NCI-H2227 treated with DMSO at 0.1 percent for 48 hours (cell line): ENCODE measurements around the gene TMEM191B.
"Not testable (repeated sequence)": the region's sequence is repeated elsewhere in the genome, so short reads cannot be mapped to it uniquely, and the experiment has no call there.

Experiments
- DNase-seq: peaks from one replicate; lab custom pipeline; 2025; lab: John Stamatoyannopoulos, UW

The TMEM191B gene

DNA sequence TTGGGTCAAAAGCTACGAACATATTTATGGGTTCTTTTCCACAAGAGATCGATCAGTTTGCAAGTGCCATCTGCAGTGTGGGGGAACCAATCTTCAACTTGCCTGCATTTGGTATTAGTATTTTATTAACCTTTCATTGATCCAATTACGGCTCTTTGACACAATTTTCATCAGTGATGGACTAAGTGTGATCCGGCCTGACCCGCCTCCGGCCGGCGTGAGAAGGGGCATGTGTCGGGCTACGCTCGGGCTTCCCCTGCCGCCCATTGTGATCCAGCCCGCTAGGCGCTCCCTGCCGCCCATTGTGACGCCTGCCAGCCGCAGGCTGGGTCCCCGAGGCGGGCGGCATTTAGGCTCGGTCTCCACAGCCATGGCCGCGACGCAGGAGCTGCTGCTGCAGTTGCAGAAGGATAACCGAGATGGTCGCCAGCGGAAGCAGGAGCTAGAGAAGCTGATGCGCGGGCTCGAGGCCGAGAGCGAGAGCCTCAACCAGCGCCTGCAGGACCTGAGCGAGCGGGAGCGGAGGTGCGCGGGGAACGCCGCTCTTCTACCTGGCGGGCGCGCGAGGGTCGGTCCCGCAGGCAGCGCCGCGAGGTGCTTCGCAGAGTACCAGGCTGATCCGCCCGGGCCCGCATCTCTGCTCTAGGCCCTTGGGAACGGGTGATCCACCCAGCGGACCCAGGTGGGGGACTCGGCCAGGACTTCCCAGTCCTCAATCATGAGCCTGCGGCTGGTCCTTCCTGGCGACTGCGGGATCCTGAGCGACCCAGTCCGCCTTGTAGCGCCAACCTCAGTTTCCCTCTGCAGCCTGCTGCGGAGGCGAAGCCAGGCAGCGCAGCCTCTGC lies at the start of gene TMEM191B:
Gene TMEM191B (plus strand): TSS at position 51 of the 845 bp plus-strand sequence. CDS start 179 bp downstream, at position 230.
- DNase-seq, result not testable (repeated sequence)

DNA sequence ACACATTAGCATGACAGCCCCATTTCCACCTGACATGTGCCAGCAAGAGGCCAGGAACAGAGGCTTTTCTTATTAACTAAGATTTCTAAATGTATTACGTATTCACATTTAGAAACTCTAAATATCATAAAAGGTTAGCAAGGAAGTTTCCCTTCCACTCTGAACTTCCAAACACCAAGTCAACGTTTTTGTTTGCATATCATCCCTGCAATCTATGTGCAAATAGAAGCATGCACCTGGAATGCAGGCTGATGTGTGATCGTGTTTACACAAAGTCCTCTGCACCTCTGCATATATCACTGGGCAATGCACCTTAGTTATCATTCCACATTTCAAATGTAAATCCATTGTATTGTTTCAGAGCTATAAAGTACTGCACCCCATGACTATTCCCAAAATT lies 31.4 kb upstream of the TMEM191B start:
- DNase-seq, result not testable (repeated sequence)

DNA sequence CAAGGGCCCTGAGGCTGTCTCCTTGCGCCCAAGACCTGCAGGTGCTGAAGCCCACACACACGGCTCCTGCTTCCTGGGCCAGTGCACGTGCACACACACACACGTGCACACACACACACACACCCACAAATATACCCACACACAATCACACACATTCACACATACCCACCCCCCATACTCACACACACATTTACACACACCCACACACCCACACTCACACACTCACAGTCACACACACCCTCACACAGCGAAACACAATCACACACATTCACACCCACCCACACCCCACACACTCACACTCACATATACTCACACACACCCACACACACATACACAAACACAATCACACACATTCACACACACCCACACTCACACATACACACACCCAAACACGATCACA lies 16.3 kb upstream of the TMEM191B start:
- not testable (repeated sequence) for DNase-seq

DNA sequence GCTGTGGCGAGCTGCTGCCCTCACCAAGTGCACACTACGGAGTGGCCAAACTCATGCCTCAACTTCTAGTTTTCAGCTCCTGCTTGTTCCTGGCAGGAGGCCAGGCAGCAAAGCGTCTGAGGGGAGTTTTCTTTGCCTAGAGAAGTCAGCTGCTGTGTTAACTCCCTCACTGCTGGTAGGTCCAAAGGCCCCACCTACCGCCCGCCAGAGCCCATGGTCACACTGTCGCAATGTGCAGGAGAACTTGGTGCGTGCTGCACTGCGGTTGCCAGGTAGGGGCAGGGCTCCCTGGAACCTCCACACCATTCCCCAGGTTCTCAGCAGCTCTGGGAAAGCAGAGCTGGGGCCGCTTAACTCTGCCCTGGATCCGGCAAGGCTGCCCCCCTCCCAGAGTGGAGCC lies 15.2 kb upstream of the TMEM191B start:
- DNase-seq, result not testable (repeated sequence)

DNA sequence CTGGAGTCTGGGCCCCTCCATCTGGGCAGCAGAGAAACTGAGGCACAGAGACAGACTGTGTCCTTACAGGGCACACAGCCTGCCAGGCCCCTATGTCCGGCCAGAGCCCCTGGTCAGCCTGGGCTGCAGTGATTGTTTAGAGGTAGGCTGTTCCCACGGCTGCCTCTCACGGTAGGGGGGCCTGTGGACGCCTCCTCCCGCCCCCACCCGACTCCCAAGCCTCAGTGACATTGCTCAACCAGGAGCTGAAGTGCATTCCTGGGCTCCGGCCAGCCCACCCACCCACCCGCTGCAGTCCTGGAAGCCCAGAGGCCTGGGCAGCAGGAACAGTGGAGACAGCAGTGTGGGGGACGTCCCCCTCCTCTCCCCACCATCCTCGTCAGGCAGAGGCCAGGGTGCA lies 14.1 kb upstream of the TMEM191B start:
- not testable (repeated sequence) for DNase-seq

DNA sequence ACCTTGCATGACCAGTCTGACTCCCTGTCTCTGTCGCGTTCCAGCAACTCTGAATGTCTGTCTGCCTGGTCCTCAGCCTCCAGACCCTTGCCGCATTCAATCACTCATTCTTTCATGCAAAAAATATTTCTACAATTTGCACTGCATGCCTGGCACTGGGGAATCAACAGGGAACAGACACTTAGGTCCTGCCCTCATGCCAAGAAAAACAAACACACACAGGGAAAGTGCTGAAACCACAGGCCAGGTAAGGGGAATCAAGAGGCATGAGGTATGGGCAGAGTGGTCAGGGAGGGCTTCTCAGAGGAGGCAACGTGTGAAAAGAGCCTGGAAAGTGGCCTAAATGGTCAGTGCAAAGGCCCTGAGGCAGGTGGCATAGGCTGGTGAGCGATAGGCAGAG lies 9.5 kb upstream of the TMEM191B start, which contains the start of gene GGTLC3:
Gene GGTLC3 (minus strand): TSS at position 101 of the 400 bp plus-strand sequence. CDS start 264 bp downstream, outside the sequence.
- not testable (repeated sequence) for DNase-seq

DNA sequence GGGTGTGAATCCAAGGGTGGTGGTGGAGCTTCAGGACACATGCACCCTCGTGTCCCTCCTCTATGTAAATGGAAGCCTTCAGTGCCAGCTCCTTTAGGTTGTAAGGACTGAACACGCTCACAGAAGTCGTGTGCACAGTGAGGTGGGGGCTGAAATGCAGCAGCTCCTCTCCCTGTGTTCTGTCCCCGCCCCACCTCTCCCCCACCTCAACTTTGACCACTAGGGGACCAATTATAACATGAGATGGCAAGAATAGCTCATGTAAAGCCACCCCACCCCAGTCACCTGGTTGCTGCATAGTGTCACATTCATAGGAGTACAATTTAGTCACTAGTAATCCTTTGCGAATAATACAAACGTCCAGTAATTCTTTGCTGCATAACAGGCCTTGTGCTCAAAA lies 4.8 kb upstream of the TMEM191B start:
- DNase-seq, result not testable (repeated sequence)

DNA sequence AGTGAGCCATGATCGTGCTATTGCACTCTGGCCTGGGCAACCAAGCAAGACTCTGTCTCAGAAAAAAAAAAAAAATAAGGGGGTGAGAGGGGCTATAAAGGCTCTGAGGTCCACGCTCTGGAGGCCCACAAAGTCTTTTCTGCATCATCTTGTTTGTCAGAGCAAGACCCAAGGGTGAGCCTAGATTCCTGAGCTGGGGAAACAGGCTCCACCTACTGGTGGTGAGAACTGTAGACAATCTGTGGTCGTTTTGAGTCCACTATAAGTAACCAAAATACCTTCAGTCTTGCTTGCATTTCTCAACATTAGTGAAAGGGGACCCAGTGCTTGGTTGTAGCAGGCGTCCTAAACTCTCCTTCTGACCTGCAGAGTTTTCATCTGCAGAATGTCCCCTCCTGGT lies 4.3 kb upstream of the TMEM191B start:
- not testable (repeated sequence) for DNase-seq

DNA sequence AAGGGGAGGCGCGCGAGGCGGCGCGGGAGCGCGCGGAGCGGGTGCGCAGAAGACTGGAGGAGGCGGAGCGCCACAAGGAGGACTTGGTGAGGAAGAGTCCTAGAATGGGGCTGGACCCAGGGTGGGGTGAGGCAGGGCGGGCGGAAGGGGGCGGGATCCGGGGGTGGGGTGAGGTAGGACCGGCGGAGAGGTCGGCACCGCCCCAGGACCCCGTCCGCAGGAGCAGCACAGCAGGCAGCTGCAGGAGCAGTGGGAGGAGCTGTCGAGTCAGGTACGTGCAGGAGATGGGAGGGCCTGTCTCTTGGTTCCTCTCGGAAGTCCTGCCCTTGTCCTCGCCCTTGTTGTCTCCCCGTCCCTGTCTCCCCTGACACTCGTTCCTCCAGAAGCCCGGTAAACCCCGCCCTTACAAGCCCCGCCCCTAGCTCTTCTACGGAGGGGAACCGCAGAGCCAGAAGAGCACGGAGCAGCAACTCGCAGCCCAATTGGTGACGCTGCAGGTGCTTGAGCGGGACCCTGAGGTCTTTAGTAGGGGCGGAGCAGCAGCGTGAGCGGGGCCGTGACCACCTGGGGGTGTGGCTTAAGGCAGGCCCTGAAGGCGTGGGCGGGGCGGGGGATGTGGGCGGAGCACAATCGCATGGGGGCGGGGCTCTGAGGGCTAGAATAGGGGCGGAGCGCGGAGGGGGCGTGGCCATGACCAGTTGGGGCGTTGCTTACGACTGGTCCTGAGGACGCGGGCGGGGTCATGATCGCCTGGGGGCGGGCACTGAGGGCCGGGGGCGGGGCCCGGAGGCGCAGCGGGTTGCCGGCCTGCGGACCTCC lies 1.2 kb downstream of the TMEM191B start:
- DNase-seq, result not testable (repeated sequence)

DNA sequence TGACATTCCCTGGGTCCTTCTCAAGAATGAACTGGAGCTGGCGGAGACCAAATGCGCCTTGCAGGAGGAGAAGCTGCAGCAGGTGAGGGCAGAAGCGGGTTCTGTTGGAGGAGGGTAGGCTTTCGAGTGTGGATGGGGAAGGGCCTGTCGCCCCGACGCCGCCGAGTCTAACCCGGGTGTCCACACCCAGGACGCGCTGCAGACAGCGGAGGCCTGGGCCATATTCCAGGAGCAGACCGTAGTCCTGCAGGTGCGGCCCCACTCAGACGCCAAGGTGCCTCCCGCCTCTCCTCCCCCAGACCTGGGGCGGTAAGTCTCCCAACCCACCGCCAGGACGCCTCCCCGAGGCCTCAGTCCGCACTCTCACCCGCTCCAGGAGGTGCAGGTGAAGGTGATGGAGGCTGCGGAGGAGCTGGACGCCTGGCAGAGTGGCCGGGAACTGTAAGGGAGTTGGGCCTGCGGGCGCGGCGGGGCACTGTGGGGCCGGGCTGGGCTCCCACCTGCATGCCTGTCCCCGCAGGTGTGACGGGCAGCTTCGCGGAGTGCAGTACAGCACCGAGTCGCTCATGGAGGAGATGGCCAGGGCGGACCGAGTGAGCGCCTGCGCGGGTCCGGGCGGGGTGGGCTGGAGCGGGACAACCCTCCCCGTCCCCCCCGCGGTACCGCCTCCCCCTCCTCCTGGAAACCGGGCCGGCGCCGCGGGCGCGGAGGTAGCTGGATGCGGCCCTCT lies 2.0 kb downstream of the TMEM191B start:
- DNase-seq, result not testable (repeated sequence)

DNA sequence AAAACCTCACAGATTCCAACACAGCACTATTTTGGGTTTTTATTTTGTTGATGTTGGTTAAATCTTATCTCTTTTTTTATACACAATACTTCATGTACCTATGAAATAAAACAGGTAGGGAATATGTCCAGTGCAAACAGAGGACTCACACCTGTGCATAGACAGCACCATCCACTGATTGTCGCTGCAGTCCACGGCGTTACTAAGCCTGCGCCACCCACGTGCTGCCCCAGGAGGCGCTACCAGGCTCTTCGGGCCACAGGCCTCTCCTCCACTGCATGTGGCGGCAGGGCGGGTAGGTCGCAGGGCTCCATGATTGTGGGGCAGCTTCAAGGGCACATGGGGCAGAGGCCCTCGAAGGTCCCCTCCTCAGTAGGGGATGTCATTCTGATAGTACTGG lies 6.0 kb downstream of the TMEM191B start:
- not testable (repeated sequence) for DNase-seq

DNA sequence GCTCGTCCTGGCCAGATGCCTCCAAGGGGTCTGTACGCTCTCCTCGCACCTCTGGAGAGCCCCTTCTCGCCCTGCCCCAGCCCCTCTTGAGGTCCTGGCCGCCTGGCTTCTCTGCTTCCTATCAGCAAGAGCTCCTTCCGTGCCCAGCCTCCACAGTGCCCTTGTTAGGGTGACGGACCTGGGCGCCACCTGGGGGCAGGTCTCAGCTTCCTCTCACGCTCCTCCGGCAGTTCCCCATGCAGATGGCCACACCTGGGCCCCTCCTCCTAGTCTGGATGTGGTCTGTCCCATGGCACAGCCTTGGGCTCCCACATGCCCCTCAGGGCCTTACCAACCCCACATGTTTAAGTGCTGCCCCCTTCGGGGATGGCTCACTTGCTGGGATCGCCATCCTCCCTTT lies 6.7 kb downstream of the TMEM191B start:
- not testable (repeated sequence) for DNase-seq

DNA sequence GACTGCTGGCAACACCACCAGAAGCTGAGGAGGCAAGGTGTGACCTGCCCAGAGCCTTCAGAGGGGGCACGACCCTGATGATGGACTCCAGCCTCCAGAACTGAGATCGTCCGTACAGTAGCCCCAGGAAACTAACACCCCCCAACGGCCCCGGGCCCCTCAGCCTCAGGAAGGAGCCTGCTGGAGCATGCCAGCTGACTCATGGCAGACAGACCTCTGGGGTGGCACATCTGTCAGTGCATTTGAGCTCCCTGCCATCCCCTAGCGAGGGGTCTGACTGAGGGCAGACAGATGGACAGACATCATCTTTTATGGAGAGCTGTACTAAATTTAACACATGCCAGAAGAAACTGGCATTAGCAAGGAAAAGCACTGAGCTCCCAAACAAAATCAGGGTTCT lies 12.4 kb downstream of the TMEM191B start:
- not testable (repeated sequence) for DNase-seq

DNA sequence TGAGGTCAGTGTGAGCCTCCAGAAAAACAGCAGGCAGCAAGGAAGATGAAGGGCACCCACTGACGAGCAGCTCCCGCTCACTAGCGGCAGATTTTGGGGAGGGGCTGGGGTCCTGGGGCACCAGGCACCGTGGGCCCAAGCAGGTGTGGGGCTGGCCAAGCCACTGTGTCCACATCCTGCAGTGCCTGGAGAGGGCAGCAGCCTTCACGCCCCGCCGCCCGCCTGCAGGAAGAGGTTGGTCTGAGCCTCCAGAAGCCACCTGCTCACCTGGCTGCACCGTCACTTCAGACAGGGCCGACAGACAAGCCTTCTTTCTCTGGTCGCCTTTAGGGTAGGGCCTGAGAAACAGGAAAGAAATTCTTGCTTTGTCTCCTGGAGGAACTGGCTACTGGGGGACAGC lies 15.8 kb downstream of the TMEM191B start:
- DNase-seq, result not testable (repeated sequence)

DNA sequence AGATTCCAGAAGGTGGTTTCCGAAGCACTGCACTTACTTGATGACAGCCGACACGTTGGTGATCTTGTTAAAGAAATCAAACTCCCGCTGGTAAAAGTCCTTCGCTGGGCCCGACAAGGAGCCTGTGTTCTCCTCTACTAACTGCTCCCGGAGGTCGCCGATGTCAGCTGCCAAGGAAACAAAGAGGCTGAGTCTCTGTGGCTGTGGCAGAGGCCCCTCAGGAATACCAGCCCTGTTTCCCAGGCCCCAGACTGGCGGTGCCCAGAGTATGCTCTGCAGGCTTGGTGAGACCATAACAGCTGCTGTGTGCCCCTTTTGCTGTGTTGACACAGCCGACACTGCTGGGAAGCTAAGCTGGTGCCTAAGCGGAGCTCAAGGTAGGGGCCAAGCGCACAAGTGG lies 17.0 kb downstream of the TMEM191B start:
- not testable (repeated sequence) for DNase-seq

DNA sequence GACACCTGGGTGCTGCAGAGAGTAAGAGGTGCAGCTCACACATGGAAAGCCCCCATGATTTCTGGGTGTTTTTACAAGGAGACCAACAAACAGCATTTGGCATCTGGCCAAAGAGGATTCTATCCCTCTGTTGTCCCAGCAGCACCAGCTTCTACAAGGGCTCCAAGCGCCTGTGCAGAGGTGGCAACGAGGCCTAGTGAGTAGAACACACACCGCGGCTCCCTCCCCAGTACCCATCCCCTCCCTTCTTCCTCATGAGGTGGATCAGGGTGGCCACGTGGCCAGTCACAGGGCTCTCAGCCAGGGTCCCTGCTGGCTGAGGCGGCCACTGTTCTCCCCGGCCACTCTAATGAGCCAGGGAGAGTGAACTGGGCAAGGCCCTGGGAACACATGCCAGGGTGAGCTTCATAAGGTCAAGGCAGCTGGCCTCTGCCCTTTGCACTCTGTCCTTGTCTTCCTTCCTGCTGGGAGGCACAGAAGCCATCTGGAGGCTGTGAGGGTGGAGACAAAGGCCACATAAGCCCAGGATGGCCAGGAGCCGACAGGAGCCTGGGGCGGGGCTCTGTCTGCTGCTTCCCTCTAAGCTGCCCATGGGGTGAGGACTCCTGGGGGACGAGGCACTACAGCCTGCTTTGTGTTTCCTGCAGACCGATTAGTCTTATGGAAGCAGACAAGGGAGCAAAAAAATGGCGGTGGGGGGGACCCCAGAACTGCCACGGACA lies 22.0 kb downstream of the TMEM191B start:
- DNase-seq, result not testable (repeated sequence)

DNA sequence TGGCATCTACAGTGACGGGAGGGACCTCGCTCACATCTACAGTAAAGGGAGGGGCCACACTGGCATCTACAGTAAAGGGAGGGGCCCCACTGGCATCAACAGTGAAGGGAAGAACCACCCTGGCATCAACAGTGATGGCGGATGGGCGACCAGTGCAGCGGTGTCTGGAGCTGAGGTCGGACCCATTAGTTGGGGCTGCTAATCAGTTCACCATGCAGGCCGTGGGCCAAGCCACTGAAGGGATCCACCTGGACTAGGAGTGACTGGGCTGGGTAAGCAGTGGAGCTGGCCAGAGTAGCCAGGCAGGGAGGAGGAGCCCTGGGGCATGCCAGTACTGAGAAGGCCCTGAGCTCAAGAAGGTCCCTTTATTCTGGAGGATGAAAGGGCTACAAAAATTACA lies 23.4 kb downstream of the TMEM191B start:
- not testable (repeated sequence) for DNase-seq

DNA sequence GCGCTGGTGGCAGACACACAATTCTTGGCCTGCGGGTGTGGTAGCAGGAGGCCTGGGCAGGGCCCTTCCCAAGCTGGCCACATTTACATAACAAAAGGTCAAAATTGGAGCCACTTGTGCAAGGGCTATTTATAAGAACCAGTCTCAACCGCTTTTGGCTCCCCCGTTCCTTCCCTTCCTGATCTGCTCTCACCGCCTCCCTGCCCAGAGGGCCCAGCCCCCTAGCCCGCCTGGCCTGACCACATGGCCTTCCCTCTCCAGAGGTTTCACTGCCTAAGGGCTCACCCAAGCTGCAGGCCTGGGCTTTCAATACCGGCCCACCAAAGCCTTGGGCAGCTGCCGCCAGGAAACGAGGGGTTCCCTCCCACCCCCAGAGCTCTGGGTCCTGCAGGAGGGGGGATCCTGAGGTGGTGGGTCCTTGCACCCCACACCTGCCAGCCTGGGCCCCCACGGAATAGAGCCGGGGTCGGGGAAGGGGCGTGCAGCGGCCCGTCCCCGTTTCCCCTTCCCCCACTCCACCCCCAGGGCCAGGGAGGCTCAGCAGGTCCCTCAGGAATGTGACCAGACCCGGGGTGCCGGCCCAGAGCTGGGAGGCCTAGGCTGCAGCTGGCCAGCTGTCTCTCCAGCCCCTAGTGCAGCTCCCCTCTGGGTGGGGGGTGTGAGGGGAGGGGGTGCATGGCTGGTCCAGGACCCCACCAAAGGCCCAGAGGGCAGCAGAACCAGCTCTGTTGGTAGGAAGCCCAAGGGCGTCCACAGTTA lies 25.4 kb downstream of the TMEM191B start:
- DNase-seq, result not testable (repeated sequence)

DNA sequence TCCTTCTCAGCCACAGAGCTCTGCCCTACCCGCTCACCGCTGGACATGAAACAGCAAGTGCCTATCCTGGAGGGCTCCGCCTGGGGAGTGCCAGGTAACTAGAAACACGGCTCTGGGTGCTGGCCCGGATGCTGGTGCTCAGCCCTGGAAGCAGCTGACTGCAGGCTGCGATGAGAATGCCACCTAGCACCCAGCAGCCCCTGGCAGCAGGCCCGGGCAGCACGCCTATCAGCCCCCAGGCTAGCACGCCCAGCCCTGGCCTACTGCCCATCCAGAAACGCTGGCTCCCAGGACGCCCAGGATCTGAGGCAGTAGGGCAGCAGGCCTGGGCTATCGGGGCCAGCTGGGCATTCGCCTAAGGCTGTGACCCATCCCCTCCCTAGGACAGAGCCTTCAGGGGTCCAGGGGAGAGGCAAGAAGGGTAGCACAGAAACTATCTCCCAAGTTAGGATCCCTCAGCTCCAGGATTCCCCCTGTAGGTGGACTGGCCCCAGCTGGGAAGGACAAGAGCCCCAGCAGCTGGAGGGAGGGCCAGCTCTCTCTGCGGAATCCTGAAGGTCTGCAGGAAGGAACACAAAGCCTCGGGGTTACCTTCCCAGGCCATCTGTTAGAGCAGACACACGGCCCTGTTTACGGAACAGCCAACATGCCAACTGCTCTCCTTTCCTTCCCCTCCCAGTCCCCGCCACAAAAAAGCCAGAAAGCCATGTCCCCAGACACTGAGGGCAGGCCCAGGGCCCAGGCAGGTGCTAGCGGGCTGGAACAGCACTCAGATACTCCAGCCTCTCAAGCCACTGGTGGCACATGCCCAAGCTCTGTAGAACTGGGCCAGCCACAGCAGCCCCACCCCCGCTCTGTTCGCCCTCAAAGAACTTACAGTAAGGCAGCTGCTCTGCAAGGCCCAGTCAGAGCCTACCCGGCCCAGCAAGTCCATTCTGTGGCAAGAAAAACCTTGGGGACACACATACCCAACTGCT lies 27.0 kb downstream of the TMEM191B start:
- not testable (repeated sequence) for DNase-seq
